ENCODE results near the gene YIPF3.

Gene YIPF3

GRCh38 chr6:43465948-43466347 lies 50.8 kb downstream of the YIPF3 start:
- DNase-seq (ENCODE audit: low read depth in 1 of 2, low spot score in 1 of 2), result no peak

GRCh38 chr6:43464337-43464736 lies 52.4 kb downstream of the YIPF3 start:
- no peak for DNase-seq (ENCODE audit: low read depth in 1 of 2, low spot score in 1 of 2)

- no peak for DNase-seq (ENCODE audit: low read depth in 1 of 2, low spot score in 1 of 2)
Observed at GRCh38 chr6:43461936-43462335, 54.8 kb downstream of the YIPF3 start.
